A673 (cell line): ENCODE measurements around the gene PRKCB.

Source experiments
- CTCF ChIP-seq: fragments of 300-800, 200-600 bp; sonication (generic); conservative IDR thresholded peaks from 2 replicates; pipeline ENCODE4 v1.5.1; 2017; ENCODE audit warnings: low read depth, mild to moderate bottlenecking, antibody characterized with exemption, low read length, moderate library complexity, mixed read lengths
- EZH2 ChIP-seq: fragments of 200-600 bp; sonication (generic); IDR thresholded peaks from 2 replicates; pipeline ENCODE4 v1.6.1; 2017; ENCODE audit warnings: borderline replicate concordance, low read depth, mild to moderate bottlenecking, mixed read lengths, antibody characterized with exemption, low read length; ENCODE audit not compliant: poor library complexity, severe bottlenecking

- TF ChIP-seq CTCF = no peak
- no peak for TF ChIP-seq EZH2
Observed at GRCh38 chr16:24195221-24195620, 359.4 kb downstream of the PRKCB start.
